Lower leg skin (tissue), 4 donors: ENCODE data around the gene SLC17A3. TPM values are rescaled to one million over a fixed set of nuclear protein-coding genes. Genes with fewer than 3 reads are reported as not detected.

Experiments
- DNase-seq, 2 donors: peaks; one replicate each; pipeline ENCODE4 v3.0.0-alpha.2; 2019; ENCODE audit warnings: low spot score in 2 of 2
- H3K4me3 ChIP-seq: fragments of 200-600 bp; sonication (generic); 2 replicates; pipeline ENCODE4 v1.5.1; 2017; ENCODE audit warnings: mild to moderate bottlenecking, low read depth; ENCODE audit not compliant: poor library complexity, severe bottlenecking
- CTCF ChIP-seq, 3 donors: fragments of 450-650 bp; IDR thresholded peaks; one replicate each; pipeline ENCODE4 v1.5.1; 2016; ENCODE audit warnings: antibody characterized with exemption in 3 of 3, mild to moderate bottlenecking in 3 of 3, moderate library complexity in 2 of 3
- POLR2A ChIP-seq, 2 donors: fragments of 450-650 bp; IDR thresholded peaks; one replicate each; pipeline ENCODE4 v1.6.1; 2016 to 2017; ENCODE audit warnings: antibody characterized with exemption in 2 of 2, mild to moderate bottlenecking in 1 of 2, moderate library complexity in 1 of 2
- WGBS, 2 donors: methylation state at CpG; one replicate each; pipeline ENCODE4 v1.1.5; 2018; 5-methylcytosine and 5-hydroxymethylcytosine counted together
- intact Hi-C: fragments of 100-400 bp; cut with DNase I; formaldehyde crosslinking; loops from one replicate; pipeline ENCODE4 v1.15.0; 2023; ENCODE audit warnings: low total_unique reads
- total RNA-seq, 4 donors: library from RNA; depleted of rRNA; stranded (reverse); fragments of >200 nt; gene quantifications; one replicate each; pipeline ENCODE4 v1.1.0, GENCODE V29; 2016

SLC17A3 gene
- total RNA-seq, 4 donors from 2014 or later: not detected

GRCh38 chr6:25872814-25873213 is 1.2 kb downstream of the SLC17A3 start:
- 95 to 97% methylated on average over 1 of the region's 1 CpG for WGBS, 2 donors

GRCh38 chr6:25869840-25870239 is 4.2 kb downstream of the SLC17A3 start:
- 46 to 66% methylated on average over 1 of the region's 1 CpG for WGBS, 2 donors
- intact Hi-C loops: no loop called here
- no peak for TF ChIP-seq POLR2A (IDR thresholded peaks at IDR 0.05)
- TF ChIP-seq CTCF (IDR thresholded peaks at IDR 0.05): no peak
- DNase-seq: no peak
- no peak overlapping the region for H3K4me3 ChIP-seq

More at GRCh38 chr6:25872814-25873213, 1.2 kb downstream of the SLC17A3 start:
- no peak overlapping the region for H3K4me3 ChIP-seq
- intact Hi-C loops: no loop called here
- no peak for DNase-seq
- TF ChIP-seq POLR2A (IDR thresholded peaks at IDR 0.05): no peak
- no peak for TF ChIP-seq CTCF (IDR thresholded peaks at IDR 0.05)

GRCh38 chr6:25868436-25869183 is 5.4 kb downstream of the SLC17A3 start:
- no peak overlapping the region for H3K4me3 ChIP-seq
- TF ChIP-seq POLR2A (IDR thresholded peaks at IDR 0.05): no peak
- no peak for TF ChIP-seq CTCF (IDR thresholded peaks at IDR 0.05)
- intact Hi-C loops: no loop called here
- WGBS, 2 donors: 71% methylated on average over 3 of the region's 3 CpGs
- DNase-seq: no peak

- 80% methylated on average over 3 of the region's 3 CpGs for WGBS, 2 donors
- intact Hi-C loops: no loop called here
- DNase-seq: no peak
- H3K4me3 ChIP-seq: no peak overlapping the region
- TF ChIP-seq POLR2A (IDR thresholded peaks at IDR 0.05): no peak
- no peak for TF ChIP-seq CTCF (IDR thresholded peaks at IDR 0.05)
Observed at GRCh38 chr6:25866011-25866410, 8.0 kb downstream of the SLC17A3 start.

GRCh38 chr6:25863360-25863759 is 10.7 kb downstream of the SLC17A3 start:
- TF ChIP-seq CTCF (IDR thresholded peaks at IDR 0.05) (no peak), POLR2A (IDR thresholded peaks at IDR 0.05) (no peak)
- no peak for DNase-seq
- WGBS, 2 donors: 81 to 86% methylated on average over 2 of the region's 2 CpGs
- intact Hi-C loops: no loop called here
- H3K4me3 ChIP-seq: no peak overlapping the region

GRCh38 chr6:25862199-25862598 is 11.8 kb downstream of the SLC17A3 start:
- DNase-seq: no peak
- no peak for TF ChIP-seq POLR2A (IDR thresholded peaks at IDR 0.05)
- TF ChIP-seq CTCF (IDR thresholded peaks at IDR 0.05): no peak
- 83 to 88% methylated on average over 4 of the region's 4 CpGs for WGBS, 2 donors
- intact Hi-C loops: no loop called here
- no peak overlapping the region for H3K4me3 ChIP-seq
